Stimulated activated naive CD8-positive, alpha-beta T cell treated with anti-CD3 and anti-CD28 coated beads, Interleukin-15, amount 100 ng/mL, for 72 hours (primary cell): Measurements from ENCODE around the gene SLC9C1.

Experiments used
- ATAC-seq: fragments of 150-1000 bp; cut with Tn5 transposase; 2 replicates; pipeline ENCODE4 v1.10.0; 2021; ENCODE audit warnings: mild to moderate bottlenecking, moderate library complexity
- DNase-seq, 2 donors: peaks; one replicate each; pipeline ENCODE4 v3.0.0; 2021 to 2022
- H3K27ac Mint-ChIP-seq, 2 donors: one replicate each; pipeline ENCODE4 v1.8.0; 2022; ENCODE audit warnings: mild to moderate bottlenecking in 2 of 2, mixed read lengths in 2 of 2, moderate library complexity in 2 of 2
- H3K27me3 Mint-ChIP-seq: one replicate; pipeline ENCODE4 v1.8.0; 2022; ENCODE audit warnings: mixed read lengths
- H3K4me1 Mint-ChIP-seq: one replicate; pipeline ENCODE4 v1.8.0; 2022; ENCODE audit warnings: mild to moderate bottlenecking, mixed read lengths
- H3K4me3 Mint-ChIP-seq, 2 donors: one replicate each; pipeline ENCODE4 v1.8.0; 2022; ENCODE audit warnings: mild to moderate bottlenecking in 2 of 2, mixed read lengths in 2 of 2, moderate library complexity in 1 of 2
- H3K9me3 Mint-ChIP-seq, 2 donors: one replicate each; pipeline ENCODE4 v1.8.0; 2022; ENCODE audit warnings: mixed read lengths in 2 of 2

The SLC9C1 gene

DNA sequence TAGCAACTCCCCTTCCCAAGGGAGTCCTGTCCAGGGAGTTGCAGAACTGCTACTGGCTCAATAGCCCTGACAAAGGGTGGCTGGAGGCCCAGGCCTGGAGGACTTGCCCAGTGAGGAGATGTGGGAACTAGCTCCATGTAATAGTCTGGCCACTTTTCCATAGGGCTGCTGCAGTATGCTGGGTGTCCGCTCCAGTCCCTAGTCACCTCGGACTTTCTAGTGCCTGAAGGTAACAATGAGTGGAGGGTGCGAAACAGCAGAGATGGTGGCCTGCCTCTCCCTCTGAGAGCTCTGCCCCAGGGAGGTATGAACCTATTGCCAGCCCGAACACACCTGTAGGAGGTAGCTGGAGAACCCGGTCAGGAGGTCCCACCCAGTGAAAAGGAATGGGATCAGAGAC lies 119.0 kb downstream of the SLC9C1 start:
- Mint-ChIP-seq H3K27me3 (peaks cover 9% of the 10 kb centered on the region), H3K9me3 (peaks cover 0 to 6% of the 10 kb centered on the region in 2 donors), H3K4me1 (no peaks in the 10 kb centered on the region), H3K4me3 (no peak overlapping the region), H3K27ac (no peak overlapping the region)
- no peak for ATAC-seq
- DNase-seq, result no peak

DNA sequence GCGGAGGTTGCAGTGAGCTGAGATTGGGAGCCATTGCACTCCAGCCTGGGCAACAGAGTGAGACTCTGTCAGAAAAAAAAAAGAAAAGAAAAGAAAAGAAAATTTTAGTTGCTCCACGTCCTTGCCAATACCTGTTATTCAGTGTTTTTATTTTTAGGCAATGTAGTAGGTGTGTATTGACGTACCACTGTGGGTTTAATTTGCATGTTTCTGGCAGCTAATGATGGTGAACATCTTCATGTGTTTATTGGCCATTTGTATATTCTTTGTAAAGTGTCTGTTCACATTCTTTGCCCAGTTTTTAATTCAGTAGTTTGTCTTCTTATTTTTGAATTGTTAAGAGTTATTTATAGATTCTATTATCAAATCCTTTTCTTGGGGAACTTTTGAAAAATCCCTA lies 122.9 kb downstream of the SLC9C1 start:
- H3K27ac Mint-ChIP-seq, result no peak overlapping the region
- ATAC-seq (no peak), DNase-seq (no peak)
- H3K4me1 Mint-ChIP-seq, result no peaks in the 10 kb centered on the region
- H3K9me3 Mint-ChIP-seq, result peaks cover 0 to 9% of the 10 kb centered on the region in 2 donors
- no peak overlapping the region for H3K4me3 Mint-ChIP-seq
- H3K27me3 Mint-ChIP-seq, result peaks cover 9% of the 10 kb centered on the region

DNA sequence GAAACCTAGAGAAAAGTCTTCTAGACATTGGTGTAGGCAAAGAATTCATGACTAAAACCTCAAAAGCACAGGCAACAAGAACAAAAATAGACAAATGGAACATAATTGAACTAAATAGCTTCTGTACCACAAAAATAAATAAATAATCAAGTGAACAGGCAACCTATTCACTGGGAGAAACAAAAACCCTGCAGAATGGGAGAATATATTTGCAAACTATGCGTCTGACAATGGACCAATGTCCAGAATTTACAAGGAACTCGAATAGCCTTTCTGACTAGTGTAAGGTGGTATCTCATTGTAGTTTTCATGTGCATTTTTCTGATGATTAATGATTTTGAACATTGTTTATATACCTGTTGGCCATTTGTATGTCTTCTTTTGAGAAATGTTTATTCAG lies 124.0 kb downstream of the SLC9C1 start:
- no peak overlapping the region for H3K4me3 Mint-ChIP-seq
- DNase-seq, result no peak
- peaks cover 9% of the 10 kb centered on the region for H3K27me3 Mint-ChIP-seq
- peaks cover 2 to 16% of the 10 kb centered on the region in 2 donors for H3K9me3 Mint-ChIP-seq
- no peaks in the 10 kb centered on the region for H3K4me1 Mint-ChIP-seq
- no peak overlapping the region for H3K27ac Mint-ChIP-seq
- ATAC-seq, result no peak

DNA sequence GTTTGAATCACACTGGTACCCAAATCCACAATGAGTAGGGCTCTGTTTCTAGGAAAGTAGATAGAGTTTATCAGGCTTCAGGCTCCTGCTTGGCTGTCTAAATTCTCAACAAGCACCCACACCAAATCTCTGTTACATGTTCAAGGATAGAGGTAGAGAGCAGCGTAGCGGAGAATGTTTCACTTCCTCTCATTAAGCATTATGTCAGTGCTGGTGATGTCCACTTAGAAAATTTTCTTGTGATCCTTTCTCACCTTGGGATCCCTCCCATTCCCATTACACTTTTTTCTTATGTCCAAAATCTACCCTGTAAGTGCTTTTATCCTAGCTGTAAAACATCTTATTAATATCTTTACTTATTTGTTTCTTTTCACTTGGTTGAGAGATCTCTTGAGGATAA lies 126.3 kb downstream of the SLC9C1 start:
- H3K4me3 Mint-ChIP-seq, result no peak overlapping the region
- H3K9me3 Mint-ChIP-seq, result peaks cover 8 to 16% of the 10 kb centered on the region in 2 donors
- no peaks in the 10 kb centered on the region for H3K4me1 Mint-ChIP-seq
- DNase-seq (no peak), ATAC-seq (no peak)
- no peaks in the 10 kb centered on the region for H3K27me3 Mint-ChIP-seq
- H3K27ac Mint-ChIP-seq, result no peak overlapping the region

DNA sequence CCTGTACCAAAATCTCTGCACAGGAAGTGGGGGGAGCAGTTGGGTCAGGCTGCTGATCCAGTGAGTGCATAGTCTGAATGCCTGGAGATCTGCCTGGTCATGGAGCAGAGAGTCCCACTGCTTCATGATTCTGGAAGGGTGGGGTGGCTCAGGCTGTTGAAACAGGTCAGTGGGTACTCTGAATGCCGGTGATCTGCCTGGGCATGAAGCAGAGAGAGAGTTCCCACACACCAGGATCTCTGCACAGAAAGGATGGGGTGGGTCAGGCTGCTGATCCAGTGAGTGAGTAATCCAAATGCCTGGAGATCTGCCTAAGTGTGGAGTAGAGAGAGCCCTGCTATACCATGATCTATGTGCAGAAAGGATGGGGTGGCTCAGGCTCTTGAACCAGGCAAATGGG lies 144.9 kb downstream of the SLC9C1 start:
- DNase-seq (no peak), ATAC-seq (no peak)
- peaks cover 6% of the 10 kb centered on the region for H3K4me1 Mint-ChIP-seq
- no peaks in the 10 kb centered on the region for H3K27me3 Mint-ChIP-seq
- H3K9me3 Mint-ChIP-seq, result peaks cover 25 to 48% of the 10 kb centered on the region in 2 donors
- H3K4me3 Mint-ChIP-seq, result no peak overlapping the region
- H3K27ac Mint-ChIP-seq, result no peak overlapping the region

DNA sequence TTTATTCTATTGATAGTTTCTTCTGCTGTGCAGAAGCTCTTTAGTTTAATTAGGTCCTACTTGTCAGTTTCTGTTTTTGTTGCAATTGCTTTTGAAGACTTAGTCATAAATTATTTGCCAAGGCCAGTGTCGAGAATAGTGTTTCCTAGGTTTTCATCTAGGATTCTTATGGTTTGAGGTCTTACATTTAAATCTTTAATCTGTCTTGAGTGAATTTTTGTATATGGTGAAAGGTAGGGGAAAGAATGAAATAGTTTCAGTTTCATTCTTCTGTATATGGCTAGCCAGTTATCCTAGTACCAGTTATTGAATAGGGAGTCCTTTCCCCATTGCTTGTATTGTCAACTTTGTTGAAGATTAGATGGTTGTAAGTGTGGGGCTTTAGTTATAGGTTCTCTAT lies 150.3 kb downstream of the SLC9C1 start:
- H3K4me3 Mint-ChIP-seq, result peak overlapping the region; percentile 37 to 51
- no peaks in the 10 kb centered on the region for H3K27me3 Mint-ChIP-seq
- peaks cover 16% of the 10 kb centered on the region for H3K4me1 Mint-ChIP-seq
- peak overlapping the region; percentile 4 to 54 for H3K27ac Mint-ChIP-seq
- DNase-seq, result no peak
- H3K9me3 Mint-ChIP-seq, result peaks cover 25 to 40% of the 10 kb centered on the region in 2 donors
- peak; percentile 71 for ATAC-seq

DNA sequence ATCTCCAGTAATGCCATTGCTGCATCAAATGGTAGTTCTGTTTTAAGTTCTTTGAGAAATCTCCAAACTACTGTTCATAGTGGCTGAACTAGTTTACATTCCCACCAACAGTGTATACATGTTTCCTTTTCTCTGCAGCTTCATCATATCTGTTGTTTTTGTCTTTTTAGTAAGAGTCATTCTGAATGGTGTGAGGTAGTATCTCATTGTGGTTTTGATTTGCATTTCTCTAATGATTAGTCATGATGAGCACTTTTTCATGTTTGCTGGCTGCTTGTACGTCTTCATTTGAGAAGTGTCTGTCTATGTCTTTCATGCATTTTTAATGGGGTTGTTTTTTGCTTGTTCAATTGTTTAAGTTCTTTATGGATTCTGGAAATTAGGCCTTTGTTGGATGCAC lies 150.8 kb downstream of the SLC9C1 start:
- DNase-seq (no peak), ATAC-seq (peak; percentile 93)
- Mint-ChIP-seq H3K9me3 (peaks cover 25 to 36% of the 10 kb centered on the region in 2 donors), H3K27me3 (no peaks in the 10 kb centered on the region), H3K27ac (peak overlapping the region in 1 of 2 donors; percentile 4), H3K4me3 (peak overlapping the region; percentile 37 to 51), H3K4me1 (peaks cover 16% of the 10 kb centered on the region)

GRCh38 chr3:112141293-112141692 lies 152.7 kb downstream of the SLC9C1 start:
- Mint-ChIP-seq H3K27ac (no peak overlapping the region), H3K9me3 (peaks cover 8 to 16% of the 10 kb centered on the region in 2 donors), H3K27me3 (no peaks in the 10 kb centered on the region), H3K4me1 (peaks cover 34% of the 10 kb centered on the region), H3K4me3 (no peak overlapping the region)
- no peak for ATAC-seq
- DNase-seq, result no peak

GRCh38 chr3:112140584-112140983 lies 153.4 kb downstream of the SLC9C1 start:
- no peak for DNase-seq
- peaks cover 8 to 9% of the 10 kb centered on the region in 2 donors for H3K9me3 Mint-ChIP-seq

GRCh38 chr3:112138219-112138969 lies 155.6 kb downstream of the SLC9C1 start:
- Mint-ChIP-seq H3K4me1 (peaks cover 51% of the 10 kb centered on the region), H3K27ac (no peak overlapping the region), H3K27me3 (no peaks in the 10 kb centered on the region), H3K9me3 (no peaks in the 10 kb centered on the region), H3K4me3 (no peak overlapping the region)
- ATAC-seq (no peak), DNase-seq (no peak)

More at GRCh38 chr3:112140584-112140983, 153.4 kb downstream of the SLC9C1 start:
- H3K27me3 Mint-ChIP-seq, result no peaks in the 10 kb centered on the region
- no peak for ATAC-seq
- H3K4me1 Mint-ChIP-seq, result peaks cover 41% of the 10 kb centered on the region
- no peak overlapping the region for H3K4me3 Mint-ChIP-seq
- no peak overlapping the region for H3K27ac Mint-ChIP-seq

- Mint-ChIP-seq H3K4me3 (no peak overlapping the region), H3K4me1 (peaks cover 54% of the 10 kb centered on the region), H3K9me3 (no peaks in the 10 kb centered on the region), H3K27ac (no peak overlapping the region), H3K27me3 (no peaks in the 10 kb centered on the region)
- no peak for DNase-seq
- no peak for ATAC-seq
These were observed 156.2 kb downstream of the SLC9C1 start for GRCh38 chr3:112137781-112138180.

GRCh38 chr3:112136959-112137693 lies 156.9 kb downstream of the SLC9C1 start:
- peak; percentile 24 for ATAC-seq
- Mint-ChIP-seq H3K27ac (peak overlapping the region in 1 of 2 donors; percentile 44), H3K27me3 (no peaks in the 10 kb centered on the region), H3K9me3 (no peaks in the 10 kb centered on the region), H3K4me3 (no peak overlapping the region), H3K4me1 (peaks cover 55% of the 10 kb centered on the region)
- peak; percentile 28 to 36 for DNase-seq

GRCh38 chr3:112136046-112136445 lies 158.0 kb downstream of the SLC9C1 start:
- Mint-ChIP-seq H3K9me3 (no peaks in the 10 kb centered on the region), H3K4me1 (peaks cover 58% of the 10 kb centered on the region), H3K27ac (no peak overlapping the region), H3K4me3 (no peak overlapping the region), H3K27me3 (no peaks in the 10 kb centered on the region)
- ATAC-seq, result no peak
- no peak for DNase-seq

DNA sequence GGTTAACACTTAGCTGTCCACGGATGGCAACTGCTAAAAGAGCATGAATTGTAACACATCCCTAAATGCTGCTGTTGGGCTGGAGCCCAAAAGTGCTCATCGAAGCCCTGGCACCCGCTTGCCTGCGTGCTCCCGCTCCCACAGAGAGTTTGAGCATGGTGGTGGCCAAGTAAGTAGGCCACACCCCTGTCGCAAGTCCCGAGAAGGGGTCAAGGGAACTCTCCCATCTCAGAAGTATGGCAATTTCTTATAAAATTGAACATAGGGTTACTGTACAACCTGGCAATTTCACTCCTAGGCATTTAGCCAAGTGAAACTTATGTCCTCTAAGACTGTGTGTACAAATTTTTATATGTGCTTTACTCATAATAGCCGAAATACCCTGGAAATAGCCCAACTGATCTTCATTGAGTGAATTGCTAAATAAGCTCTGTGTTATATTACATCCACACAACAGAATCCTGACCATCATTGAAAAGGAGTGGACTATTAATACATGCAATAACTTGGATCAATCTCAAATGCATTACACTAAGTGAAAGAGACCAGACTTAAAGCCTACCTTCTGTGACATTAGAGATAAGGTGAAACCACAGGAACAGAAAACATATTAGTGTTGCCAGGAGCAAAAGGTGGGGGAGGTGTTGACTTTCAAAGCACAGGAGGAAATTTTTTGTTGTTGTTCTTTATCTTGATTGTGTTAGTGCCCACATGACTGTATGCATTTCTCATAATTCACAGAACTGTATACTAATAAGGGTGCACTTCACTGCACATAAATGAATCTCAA lies 159.5 kb downstream of the SLC9C1 start:
- ATAC-seq (peak; percentile 8), DNase-seq (no peak)
- peak overlapping the region; percentile 97 to 98 for H3K4me3 Mint-ChIP-seq
- no peaks in the 10 kb centered on the region for H3K9me3 Mint-ChIP-seq
- H3K4me1 Mint-ChIP-seq, result peaks cover 73% of the 10 kb centered on the region
- H3K27ac Mint-ChIP-seq, result peak overlapping the region; percentile 47 to 55
- H3K27me3 Mint-ChIP-seq, result no peaks in the 10 kb centered on the region

GRCh38 chr3:112133626-112134334 lies 160.2 kb downstream of the SLC9C1 start:
- ATAC-seq, result no peak
- Mint-ChIP-seq H3K9me3 (no peaks in the 10 kb centered on the region), H3K27me3 (no peaks in the 10 kb centered on the region), H3K4me3 (peak overlapping the region; percentile 97 to 98), H3K4me1 (peaks cover 80% of the 10 kb centered on the region), H3K27ac (peak overlapping the region; percentile 81 to 93)
- no peak for DNase-seq
